ENCODE measurements around the gene CEACAM20.
"Not testable (repeated sequence)": the region's sequence is repeated elsewhere in the genome, so short reads cannot be mapped to it uniquely, and the experiment has no call there.

CEACAM20 gene

GRCh38 chr19:44554641-44555246 is 25.3 kb upstream of the CEACAM20 start:
- Histone ChIP-seq H3K27me3 (ENCODE audit: insufficient read depth, poor library complexity, severe bottlenecking) (no peaks in the 10 kb centered on the region), H3K27ac (replicated peaks) (no peak overlapping the region), H3K4me3 (replicated peaks; ENCODE audit: insufficient read depth, low read length) (no peak overlapping the region)
- TF ChIP-seq REST (IDR thresholded peaks at IDR 0.05; ENCODE audit: insufficient replicate concordance, low read depth) (no peak), SPI1 (IDR thresholded peaks at IDR 0.05; ENCODE audit: borderline replicate concordance, low read depth) (peak; percentile 28; the same call in 1 of the 2 replicates)
- DNase-seq (ENCODE audit: low read depth in 1 of 2, low spot score in 1 of 2): no peak

DNA sequence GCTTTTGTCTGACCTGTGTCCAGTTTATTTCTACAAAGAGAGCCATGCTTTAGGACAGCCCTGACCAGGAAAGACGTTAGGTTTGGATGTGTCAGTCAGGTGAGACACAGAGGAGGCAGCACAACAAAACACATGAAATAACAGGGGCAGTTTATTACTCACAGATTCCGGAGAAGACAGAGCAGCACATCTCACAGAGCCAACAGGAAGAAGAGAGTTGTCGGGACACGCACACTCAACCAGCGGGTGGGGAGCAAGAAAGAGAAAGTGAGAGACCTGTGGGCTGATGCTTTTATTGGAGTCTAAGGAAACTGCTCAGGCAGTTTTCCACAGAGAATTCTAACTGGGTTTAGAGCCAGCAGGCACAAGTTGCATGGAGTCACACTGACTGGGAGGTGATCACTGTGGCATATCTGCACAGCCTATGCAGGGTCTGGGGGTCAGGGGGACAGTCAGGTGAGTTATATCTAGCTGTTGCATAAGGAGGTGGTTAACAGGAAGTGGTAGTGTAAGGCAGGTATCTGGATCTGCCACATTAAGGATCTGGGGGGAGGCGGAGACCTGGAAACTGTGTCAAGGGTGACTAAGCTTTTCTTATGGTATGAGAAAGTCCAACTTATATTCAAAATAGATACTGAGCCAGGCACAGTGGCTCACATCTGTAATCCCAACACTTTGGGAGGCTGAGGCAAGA is 24.1 kb upstream of the CEACAM20 start:
- Histone ChIP-seq H3K27me3 (ENCODE audit: insufficient read depth, poor library complexity, severe bottlenecking) (no peaks in the 10 kb centered on the region), H3K4me3 (replicated peaks; ENCODE audit: insufficient read depth, low read length) (no peak overlapping the region), H3K27ac (replicated peaks) (no peak overlapping the region)
- DNase-seq (ENCODE audit: low read depth in 1 of 2, low spot score in 1 of 2): no peak
- TF ChIP-seq CTCF (IDR thresholded peaks at IDR 0.05; ENCODE audit: insufficient read depth, low read length) (no peak), GABPA (IDR thresholded peaks at IDR 0.05; ENCODE audit: low read depth) (no peak), REST (IDR thresholded peaks at IDR 0.05; ENCODE audit: insufficient replicate concordance, low read depth) (no peak), SPI1 (IDR thresholded peaks at IDR 0.05; ENCODE audit: borderline replicate concordance, low read depth) (no peak), POLR2AphosphoS5 (IDR thresholded peaks at IDR 0.05; ENCODE audit: low read depth) (no peak)

DNA sequence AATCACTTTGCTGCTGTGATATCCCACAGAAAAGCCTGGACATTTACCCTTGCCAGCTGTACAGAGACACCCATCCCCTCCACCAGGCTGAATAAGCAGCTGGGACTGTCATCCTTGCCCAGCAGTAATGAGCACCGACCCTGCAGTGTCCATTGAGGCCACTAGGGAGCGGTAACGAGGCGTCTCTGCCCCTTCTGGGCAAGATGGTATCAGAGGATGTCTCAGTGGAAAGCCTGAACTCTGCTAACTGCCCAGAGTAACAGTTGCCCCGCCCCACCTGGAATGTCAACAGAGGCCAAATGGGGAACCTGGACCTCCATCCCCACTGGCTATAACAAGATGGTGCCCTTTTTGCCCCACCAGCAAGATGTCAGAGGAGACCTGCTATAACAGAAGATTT is 22.8 kb upstream of the CEACAM20 start:
- TF ChIP-seq POLR2AphosphoS5 (IDR thresholded peaks at IDR 0.05; ENCODE audit: low read depth) (no peak), SPI1 (IDR thresholded peaks at IDR 0.05; ENCODE audit: borderline replicate concordance, low read depth) (no peak), CTCF (IDR thresholded peaks at IDR 0.05; ENCODE audit: insufficient read depth, low read length) (peak; percentile 50)
- H3K27ac ChIP-seq (replicated peaks): no peak overlapping the region
- no peak overlapping the region for H3K4me3 ChIP-seq (replicated peaks; ENCODE audit: insufficient read depth, low read length)
- peak; percentile 15 to 66 for DNase-seq (ENCODE audit: low read depth in 1 of 2, low spot score in 1 of 2)
- no peaks in the 10 kb centered on the region for H3K27me3 ChIP-seq (ENCODE audit: insufficient read depth, poor library complexity, severe bottlenecking)

DNA sequence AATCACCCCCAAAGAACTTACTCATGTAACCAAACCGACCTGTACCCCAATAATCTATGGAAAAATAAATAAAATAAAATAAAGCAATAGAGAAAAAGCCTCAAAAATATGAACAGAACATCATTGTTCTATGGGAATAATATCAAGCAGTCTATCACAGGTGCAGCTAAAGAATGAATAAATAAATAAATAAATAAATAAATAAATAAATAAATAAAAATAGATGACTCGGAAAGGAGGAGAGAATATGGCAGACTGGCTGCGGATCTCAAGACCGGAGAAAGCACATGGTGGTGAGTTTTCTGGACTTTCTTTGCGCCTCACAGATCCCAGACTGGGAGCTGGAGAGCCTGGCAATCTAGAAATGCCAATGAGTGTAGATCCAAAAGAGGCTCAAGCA is 22.4 kb upstream of the CEACAM20 start:
- no peaks in the 10 kb centered on the region for H3K27me3 ChIP-seq (ENCODE audit: insufficient read depth, poor library complexity, severe bottlenecking)
- no peak for DNase-seq (ENCODE audit: low read depth in 1 of 2, low spot score in 1 of 2)
- TF ChIP-seq GABPA (IDR thresholded peaks at IDR 0.05; ENCODE audit: low read depth): no peak
- TF ChIP-seq SPI1 (IDR thresholded peaks at IDR 0.05; ENCODE audit: borderline replicate concordance, low read depth): no peak
- TF ChIP-seq REST (IDR thresholded peaks at IDR 0.05; ENCODE audit: insufficient replicate concordance, low read depth): no peak
- TF ChIP-seq CTCF (IDR thresholded peaks at IDR 0.05; ENCODE audit: insufficient read depth, low read length): no peak
- no peak for TF ChIP-seq POLR2AphosphoS5 (IDR thresholded peaks at IDR 0.05; ENCODE audit: low read depth)
- no peak overlapping the region for H3K4me3 ChIP-seq (replicated peaks; ENCODE audit: insufficient read depth, low read length)
- H3K27ac ChIP-seq (replicated peaks): no peak overlapping the region

DNA sequence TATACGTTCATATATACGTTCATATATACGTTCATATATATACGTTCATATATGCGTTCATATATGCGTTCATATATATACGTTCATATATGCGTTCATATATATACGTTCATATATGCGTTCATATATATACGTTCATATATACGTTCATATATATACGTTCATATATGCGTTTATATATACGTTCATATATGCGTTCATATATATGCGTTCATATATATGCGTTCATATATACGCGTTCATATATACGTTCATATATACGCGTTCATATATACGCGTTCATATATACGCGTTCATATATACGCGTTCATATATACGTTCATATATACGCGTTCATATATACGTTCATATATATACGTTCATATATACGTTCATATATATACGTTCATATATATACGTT is 21.5 kb upstream of the CEACAM20 start:
- not testable (repeated sequence) for H3K4me3 ChIP-seq (replicated peaks; ENCODE audit: insufficient read depth, low read length); H3K27ac ChIP-seq (replicated peaks); H3K27me3 ChIP-seq (ENCODE audit: insufficient read depth, poor library complexity, severe bottlenecking); DNase-seq (ENCODE audit: low read depth in 1 of 2, low spot score in 1 of 2)

All from HL-60 (cell line).